Chondrocyte (in vitro differentiated cells): ENCODE measurements around the gene MATR3. TPM values are rescaled to one million over a fixed set of nuclear protein-coding genes. Genes with fewer than 3 reads are reported as not detected.

ENCODE experiments used
- DNase-seq: peaks from one replicate; pipeline ENCODE4 v3.0.0; 2021; ENCODE audit warnings: mixed read lengths, low spot score
- H3K27ac Mint-ChIP-seq: one replicate; pipeline ENCODE4 v1.8.0; 2021; ENCODE audit warnings: mild to moderate bottlenecking, moderate library complexity, mixed read lengths; ENCODE audit not compliant: unreplicated experiment
- H3K27me3 Mint-ChIP-seq: 2 replicates; pipeline ENCODE4 v1.8.0; 2021; ENCODE audit warnings: low read depth, mixed read lengths
- H3K36me3 Mint-ChIP-seq: 2 replicates; pipeline ENCODE4 v1.8.0; 2021; ENCODE audit warnings: low read depth, mixed read lengths
- H3K4me1 Mint-ChIP-seq: 2 replicates; pipeline ENCODE4 v1.8.0; 2021; ENCODE audit warnings: low read depth, mild to moderate bottlenecking, mixed read lengths
- H3K4me3 Mint-ChIP-seq: one replicate; pipeline ENCODE4 v1.8.0; 2021; ENCODE audit warnings: mild to moderate bottlenecking, moderate library complexity, mixed read lengths; ENCODE audit not compliant: unreplicated experiment
- H3K9me3 Mint-ChIP-seq: 2 replicates; pipeline ENCODE4 v1.8.0; 2021; ENCODE audit warnings: low read depth, mixed read lengths
- CTCF ChIP-seq: fragments of 200-600 bp; sonication (generic); IDR thresholded peaks from 2 replicates; pipeline ENCODE4 v1.5.0; 2021; ENCODE audit warnings: antibody characterized with exemption, mild to moderate bottlenecking, moderate library complexity
- total RNA-seq: library from RNA; stranded (reverse); gene quantifications from 3 replicates; pipeline ENCODE4 v1.2.1, GENCODE V29; 2021

MATR3 gene
- total RNA-seq, 1 donor from 2014 or later = 150 TPM

GRCh38 chr5:139287890-139288635, 5.5 kb upstream of the MATR3 start:
- no peaks in the 10 kb centered on the region for H3K4me1 Mint-ChIP-seq
- DNase-seq = no peak
- H3K4me3 Mint-ChIP-seq = no peak overlapping the region
- peak; percentile 53 for TF ChIP-seq CTCF
- no peaks in the 10 kb centered on the region for H3K27me3 Mint-ChIP-seq
- no peaks in the 10 kb centered on the region for H3K9me3 Mint-ChIP-seq
- peaks cover 13% of the 10 kb centered on the region for H3K36me3 Mint-ChIP-seq
- no peak overlapping the region for H3K27ac Mint-ChIP-seq

GRCh38 chr5:139291051-139291450, 2.5 kb upstream of the MATR3 start:
- Mint-ChIP-seq H3K36me3 (peaks cover 3% of the 10 kb centered on the region), H3K27ac (no peak overlapping the region), H3K4me3 (no peak overlapping the region), H3K27me3 (no peaks in the 10 kb centered on the region), H3K4me1 (peaks cover 12% of the 10 kb centered on the region), H3K9me3 (no peaks in the 10 kb centered on the region)
- DNase-seq = no peak
- TF ChIP-seq CTCF = no peak

DNA sequence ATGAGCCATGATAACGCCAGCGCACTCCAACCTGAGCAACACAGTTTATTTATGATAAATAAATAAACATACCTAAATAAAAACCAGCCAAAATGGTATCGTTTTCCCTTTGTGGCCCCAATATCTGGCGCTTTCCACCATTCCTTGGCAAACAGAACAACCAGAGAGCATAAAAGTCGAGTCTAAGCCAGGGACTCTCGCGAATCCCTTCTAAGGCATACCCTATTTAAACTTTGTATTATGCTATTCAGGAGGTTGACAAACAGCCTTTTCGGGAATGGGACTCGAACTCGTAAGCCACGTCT, 386 bp upstream of the MATR3 start:
- Mint-ChIP-seq H3K27me3 (no peaks in the 10 kb centered on the region), H3K4me3 (peak overlapping the region; percentile 89), H3K9me3 (no peaks in the 10 kb centered on the region), H3K4me1 (peaks cover 33% of the 10 kb centered on the region), H3K36me3 (no peaks in the 10 kb centered on the region), H3K27ac (peak overlapping the region; percentile 99)
- DNase-seq = no peak
- no peak for TF ChIP-seq CTCF

- H3K36me3 Mint-ChIP-seq = no peaks in the 10 kb centered on the region
- H3K9me3 Mint-ChIP-seq = no peaks in the 10 kb centered on the region
- peaks cover 47% of the 10 kb centered on the region for H3K4me1 Mint-ChIP-seq
- peak overlapping the region; percentile 89 for H3K4me3 Mint-ChIP-seq
- no peak for DNase-seq
- H3K27ac Mint-ChIP-seq = peak overlapping the region; percentile 99
- TF ChIP-seq CTCF = peak; percentile 72
- no peaks in the 10 kb centered on the region for H3K27me3 Mint-ChIP-seq
These were observed 1.0 kb downstream of the MATR3 start for GRCh38 chr5:139294374-139295165.

GRCh38 chr5:139295346-139296057, 2.0 kb downstream of the MATR3 start:
- Mint-ChIP-seq H3K36me3 (no peaks in the 10 kb centered on the region), H3K27me3 (no peaks in the 10 kb centered on the region), H3K27ac (peak overlapping the region; percentile 99), H3K4me1 (peaks cover 51% of the 10 kb centered on the region), H3K4me3 (peak overlapping the region; percentile 89), H3K9me3 (no peaks in the 10 kb centered on the region)
- no peak for DNase-seq
- no peak for TF ChIP-seq CTCF
